22Rv1 (cell line): ENCODE data around the gene TREH.

Experiments
- CTCF ChIP-seq: fragments of 450-650 bp; IDR thresholded peaks from 2 replicates; pipeline ENCODE4 v1.5.1; 2017; ENCODE audit warnings: mild to moderate bottlenecking
- ZFX ChIP-seq: fragments of 450-650 bp; IDR thresholded peaks from 2 replicates; pipeline ENCODE4 v1.6.1; 2017; ENCODE audit warnings: antibody characterized with exemption, borderline replicate concordance

- TF ChIP-seq CTCF = no peak
- TF ChIP-seq ZFX = no peak
Measured at GRCh38 chr11:118705791-118706545, 26.5 kb upstream of the TREH start.
